ENCODE results near the gene PPBP.

DNA sequence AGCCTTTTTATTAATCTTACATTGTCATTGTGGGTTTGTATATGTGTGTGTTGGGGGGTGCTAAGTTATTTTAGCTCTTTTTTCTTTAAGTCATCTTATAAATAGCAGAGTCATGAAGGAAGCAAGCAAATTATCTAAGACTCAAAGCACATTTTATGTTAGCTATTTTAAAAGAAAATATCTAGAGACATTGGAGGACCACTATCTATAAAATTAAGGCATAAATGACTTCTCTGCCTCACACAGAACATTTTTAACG, 3.7 kb upstream of the PPBP start:
- TF ChIP-seq, protein P1, sequence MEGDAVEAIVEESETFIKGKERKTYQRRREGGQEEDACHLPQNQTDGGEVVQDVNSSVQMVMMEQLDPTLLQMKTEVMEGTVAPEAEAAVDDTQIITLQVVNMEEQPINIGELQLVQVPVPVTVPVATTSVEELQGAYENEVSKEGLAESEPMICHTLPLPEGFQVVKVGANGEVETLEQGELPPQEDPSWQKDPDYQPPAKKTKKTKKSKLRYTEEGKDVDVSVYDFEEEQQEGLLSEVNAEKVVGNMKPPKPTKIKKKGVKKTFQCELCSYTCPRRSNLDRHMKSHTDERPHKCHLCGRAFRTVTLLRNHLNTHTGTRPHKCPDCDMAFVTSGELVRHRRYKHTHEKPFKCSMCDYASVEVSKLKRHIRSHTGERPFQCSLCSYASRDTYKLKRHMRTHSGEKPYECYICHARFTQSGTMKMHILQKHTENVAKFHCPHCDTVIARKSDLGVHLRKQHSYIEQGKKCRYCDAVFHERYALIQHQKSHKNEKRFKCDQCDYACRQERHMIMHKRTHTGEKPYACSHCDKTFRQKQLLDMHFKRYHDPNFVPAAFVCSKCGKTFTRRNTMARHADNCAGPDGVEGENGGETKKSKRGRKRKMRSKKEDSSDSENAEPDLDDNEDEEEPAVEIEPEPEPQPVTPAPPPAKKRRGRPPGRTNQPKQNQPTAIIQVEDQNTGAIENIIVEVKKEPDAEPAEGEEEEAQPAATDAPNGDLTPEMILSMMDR (IDR thresholded peaks at IDR 0.05): no peak
- no peak for TF ChIP-seq POLR2A (IDR thresholded peaks at IDR 0.05)
